CD4-positive, alpha-beta T cell treated with Interleukin-12 subunit alpha and Interleukin-12 subunit beta, for 1 hour (primary cell): ENCODE results near the gene TMEM221.

Source experiments
- DNase-seq: peaks from one replicate; pipeline ENCODE4 v3.0.0-alpha.2; 2020

Gene TMEM221

DNA sequence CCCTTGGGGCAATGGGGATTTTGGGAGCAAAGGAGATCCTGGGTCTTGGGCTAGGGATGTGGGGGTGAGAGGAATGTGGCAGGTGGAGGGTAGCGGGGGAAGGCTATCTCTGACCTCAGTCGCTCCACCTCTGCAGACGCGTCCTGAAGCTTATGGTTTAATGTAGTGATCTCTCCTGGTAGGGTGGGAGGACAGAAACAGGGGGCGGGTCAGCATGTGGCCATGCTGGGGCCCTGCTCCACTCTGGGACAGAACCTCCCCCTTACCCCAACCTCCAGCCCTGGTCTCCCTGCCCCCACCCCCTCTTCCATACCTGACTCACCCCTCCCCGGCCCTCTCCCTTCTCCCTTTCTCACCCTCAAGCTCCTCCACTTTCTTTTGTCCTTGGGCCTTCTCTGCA, 44.5 kb downstream of the TMEM221 start:
- no peak for DNase-seq

DNA sequence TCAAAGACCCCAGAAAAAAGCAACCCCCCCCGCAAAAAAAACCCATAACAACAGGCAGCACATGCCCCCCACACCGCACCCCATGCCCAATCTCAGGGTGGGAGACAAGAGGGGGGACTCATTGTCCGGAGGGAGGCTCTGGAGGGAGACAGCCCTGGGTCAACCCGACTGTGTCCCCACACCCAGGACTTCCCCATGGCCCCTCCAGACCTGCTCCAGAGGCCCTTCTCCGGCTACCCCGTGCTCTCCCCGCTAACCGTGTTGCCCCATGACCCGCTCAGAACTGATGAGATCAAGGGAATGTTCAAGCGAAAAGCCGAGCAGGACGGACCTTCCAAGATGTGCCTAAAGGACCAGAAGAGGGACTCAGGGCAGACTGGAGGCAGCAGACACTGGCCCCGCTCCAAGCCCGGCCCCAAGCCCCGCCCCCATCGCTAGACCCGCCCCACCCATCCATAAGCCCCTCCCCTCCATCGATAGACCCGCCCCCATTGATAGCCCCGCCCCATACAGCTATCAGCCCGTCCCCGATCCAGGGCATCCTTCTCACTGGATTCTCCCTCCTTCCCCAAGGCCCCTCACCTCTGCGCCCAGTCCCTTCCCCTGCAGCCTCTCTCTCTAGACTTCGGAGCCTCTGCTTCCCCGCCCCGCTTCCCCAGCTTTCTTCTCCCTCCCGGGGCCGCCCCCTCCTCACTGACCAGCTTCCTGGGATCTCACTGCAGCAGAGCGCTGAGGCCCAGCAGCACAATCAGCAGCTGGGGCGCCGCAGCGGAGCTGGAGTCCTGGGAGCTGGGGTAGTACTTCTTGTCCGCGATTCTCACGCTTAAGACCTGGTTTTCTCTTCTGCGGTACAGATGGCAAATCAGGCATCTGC, 45.2 kb downstream of the TMEM221 start:
- peak; percentile 44 for DNase-seq

DNA sequence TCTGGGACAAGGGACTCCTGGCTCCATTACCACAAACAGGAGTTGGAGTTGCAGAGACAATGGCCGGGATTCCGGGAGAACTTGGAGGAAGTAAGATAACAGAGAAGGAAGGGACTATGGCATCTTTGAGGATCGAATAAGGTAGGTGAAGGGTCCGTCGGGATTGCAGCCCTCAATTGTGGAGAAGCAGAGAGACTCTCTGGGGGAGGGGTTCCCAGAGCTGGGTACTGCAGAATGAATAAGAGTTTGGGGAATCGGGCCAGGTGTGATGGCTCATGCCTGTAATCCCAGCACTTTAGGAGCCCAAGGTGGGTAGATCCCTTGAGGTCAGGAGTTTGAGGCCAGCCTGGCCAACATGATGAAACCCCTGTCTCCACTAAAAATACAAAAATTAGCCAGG, 46.8 kb downstream of the TMEM221 start:
- DNase-seq: no peak

DNA sequence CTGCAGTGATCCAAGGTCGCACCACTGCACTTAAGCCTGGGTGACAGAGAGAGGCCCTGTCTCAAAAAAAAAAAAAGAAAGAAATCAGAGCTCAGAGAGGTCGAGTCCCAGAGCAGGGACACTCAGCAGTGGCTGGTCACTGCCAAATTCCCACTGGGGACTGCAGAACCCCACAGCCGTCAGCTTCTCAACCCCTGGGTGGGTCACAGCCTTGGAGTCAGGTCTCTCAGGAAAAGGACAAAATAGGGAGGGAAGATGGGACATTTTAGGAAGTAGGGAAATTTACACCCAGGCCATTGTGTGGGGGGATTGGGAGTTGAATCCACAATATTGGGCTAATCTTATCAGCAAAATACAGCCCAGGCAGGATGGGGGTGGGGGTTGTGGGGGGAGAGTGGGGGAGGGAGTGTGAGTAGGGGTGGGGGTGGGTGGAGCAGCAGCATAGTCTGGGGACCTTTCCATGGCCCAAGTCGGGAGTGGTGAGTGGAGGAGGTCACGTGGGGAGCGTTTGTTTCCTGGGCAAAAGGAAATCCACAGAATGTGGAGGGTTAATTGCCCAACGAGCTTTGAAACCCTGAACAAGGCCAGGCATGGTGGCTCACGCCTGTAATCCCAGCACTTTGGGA, 49.5 kb downstream of the TMEM221 start:
- no peak for DNase-seq

DNA sequence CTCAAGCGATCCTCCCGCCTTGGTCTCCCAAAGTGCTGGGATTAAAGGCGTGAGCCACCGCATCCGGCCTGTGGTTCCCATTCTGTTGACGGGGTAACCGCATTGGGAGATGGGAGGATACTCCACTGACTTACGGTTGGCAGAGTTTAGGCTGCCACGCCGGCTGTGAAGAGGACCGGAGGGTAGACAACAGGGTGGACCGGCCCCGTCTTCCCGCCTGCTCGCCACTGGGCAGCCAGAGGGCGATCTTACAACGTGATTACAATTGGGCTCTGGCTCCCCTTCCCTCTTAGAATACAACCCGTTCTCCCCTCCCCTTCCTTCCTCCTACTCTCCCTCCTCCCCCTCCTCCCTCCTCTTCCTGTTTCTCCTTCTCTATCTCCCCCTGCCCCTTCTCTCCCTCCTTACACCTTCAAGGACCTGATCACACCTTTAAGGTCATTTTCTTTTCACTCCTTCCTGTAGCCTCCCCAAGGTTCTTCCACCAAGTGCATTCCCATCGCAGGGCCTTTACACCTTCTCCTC, 53.5 kb downstream of the TMEM221 start:
- DNase-seq: peak; percentile 77

DNA sequence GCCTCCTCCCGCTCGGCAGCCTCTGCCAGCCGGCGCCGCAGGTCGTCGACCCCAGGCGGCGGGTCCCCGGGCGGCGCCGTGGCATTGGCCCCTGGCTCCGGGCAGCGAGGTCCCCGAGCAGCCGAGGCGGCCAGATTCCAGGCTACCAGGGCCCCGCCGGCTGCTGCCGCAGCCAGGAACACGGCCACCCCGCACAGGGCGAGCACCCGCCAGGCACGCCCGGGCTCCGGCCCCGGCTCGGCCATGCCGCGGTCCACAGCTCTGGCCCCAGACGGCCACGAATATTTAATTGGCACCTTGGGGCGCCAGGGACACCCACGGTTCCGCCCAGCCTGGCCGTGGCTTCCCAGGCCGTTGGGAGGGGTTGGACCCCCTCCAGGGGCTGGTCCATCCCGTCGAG, 54.6 kb downstream of the TMEM221 start, which contains the start of gene CCDC194:
Gene CCDC194 (minus strand): TSS at position 283 of the 400 bp plus-strand sequence. CDS start 38 bp downstream, at position 245.
- DNase-seq: no peak

DNA sequence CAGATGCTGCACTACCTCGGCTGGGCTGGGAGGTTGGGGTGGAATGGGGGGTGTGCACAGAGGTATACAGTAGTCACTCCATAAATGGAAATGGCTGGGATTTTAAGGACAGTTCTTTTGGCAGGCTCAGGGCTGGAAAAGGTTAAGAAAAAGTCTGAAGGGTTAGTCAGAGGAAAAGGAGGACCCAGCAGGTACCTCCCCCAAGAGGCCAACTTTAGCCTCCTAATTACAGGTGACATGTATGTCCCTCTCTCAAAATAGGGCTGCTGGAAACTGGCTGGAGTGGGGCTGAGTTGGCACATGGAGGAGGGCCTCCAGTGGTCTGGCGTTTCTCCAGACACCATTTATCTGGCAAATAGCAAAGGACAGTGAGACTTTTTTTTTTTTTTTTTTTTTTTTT, 55.5 kb downstream of the TMEM221 start:
- DNase-seq: no peak

DNA sequence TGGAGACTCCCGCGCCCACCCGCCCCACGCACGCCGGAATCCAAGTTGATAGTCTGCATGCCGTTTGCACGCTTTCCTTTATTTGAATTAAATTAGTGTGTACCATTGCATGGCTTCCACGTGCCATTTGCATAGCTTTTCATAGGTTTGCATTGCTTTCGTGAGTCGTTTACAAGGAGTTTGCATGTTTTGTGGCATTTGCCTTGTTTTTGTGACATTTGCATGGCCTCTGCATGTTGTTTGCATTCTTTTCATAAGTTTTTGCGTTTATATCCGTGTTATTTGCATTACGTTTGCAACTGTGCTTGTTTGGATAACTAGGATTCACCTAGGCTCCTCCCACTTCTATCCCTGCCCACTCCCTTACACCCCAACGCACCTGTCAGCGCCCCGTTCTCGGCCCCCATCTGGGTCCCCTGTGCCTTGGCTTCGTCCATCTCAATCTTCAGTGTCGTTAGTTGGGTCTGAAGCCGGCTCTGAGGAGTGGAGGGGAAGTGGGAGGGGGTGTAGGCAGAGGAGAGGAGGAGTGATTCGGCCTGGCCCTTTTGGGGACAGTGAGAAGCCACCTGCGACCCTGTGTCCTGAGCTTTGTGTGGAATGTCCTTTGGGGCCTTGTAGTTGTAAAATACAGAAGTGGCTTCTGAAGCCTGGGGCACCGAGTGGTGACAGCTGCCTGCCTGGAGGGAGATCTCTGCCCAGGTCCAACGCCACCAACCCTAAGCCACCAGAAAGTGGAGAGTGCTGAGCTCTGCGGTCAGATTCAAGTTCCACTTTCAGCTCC, 56.9 kb downstream of the TMEM221 start:
- no peak for DNase-seq

DNA sequence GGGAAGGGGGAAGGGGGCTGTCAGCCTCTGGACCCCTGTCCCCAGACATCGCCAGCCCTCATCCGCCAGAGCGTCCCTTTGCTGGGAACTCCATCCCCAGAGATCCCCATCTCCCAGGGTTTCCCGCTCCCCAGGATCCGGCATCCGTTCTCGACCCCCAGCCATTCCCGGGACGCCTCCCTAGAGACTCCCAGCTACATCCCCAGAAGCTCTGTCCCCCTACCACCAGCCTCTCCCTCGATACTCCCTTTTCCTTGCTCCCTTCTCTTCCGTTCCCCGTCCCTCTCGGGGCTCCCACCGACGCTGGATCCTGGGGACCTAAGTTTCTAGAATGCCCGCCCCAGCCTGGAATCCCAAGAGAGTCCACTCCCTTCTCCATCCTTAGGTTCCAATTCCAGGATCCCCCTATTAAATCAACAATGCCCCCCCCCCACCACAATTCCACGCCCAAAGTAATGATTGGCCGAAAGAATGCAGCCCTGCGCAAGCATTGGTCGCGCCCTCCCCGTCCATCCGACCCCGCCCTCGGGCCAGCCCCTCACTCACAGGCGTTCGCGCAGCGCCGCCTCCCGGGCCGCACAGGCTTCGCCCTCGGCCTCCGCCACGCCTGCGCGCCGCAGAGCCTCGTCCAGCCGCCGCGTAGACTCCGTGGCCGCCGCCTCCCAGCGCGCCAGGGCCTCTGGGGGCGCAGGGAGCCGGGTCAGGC, 57.6 kb downstream of the TMEM221 start:
- peak; percentile 86 for DNase-seq

DNA sequence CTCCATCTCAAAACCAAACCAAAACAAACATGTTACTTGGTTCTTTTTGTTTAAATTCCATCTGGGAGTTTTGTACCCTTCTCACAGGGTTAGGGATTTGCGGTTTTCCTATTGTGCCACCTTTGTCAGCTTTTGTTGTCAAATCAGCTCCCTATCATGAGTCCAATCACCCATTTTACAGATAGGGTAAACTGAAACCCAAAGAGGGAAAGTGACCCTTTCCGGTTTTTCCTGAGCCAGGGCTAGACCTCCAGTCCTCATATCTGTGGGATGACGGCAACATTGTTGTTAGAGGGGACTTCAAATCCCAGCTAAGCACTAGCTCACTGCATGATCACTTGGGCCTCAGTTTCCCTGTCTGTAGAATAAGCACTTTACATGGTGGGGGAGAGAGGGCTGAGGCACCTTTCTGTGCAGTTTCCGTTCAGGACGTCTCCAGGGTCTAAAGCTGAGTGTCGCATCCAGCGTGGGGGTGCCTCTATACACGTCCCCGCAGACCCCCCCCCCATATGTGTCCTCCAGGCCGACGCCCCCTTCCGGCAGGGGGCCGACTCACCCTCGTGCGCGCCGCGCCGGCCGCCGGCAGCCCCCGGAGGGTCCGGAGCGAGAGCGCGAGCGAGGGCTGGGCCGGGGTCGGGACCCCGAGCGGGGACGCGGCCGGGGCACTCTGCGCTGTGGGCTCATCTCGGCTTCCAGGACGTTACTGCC, 58.4 kb downstream of the TMEM221 start:
- DNase-seq: no peak

DNA sequence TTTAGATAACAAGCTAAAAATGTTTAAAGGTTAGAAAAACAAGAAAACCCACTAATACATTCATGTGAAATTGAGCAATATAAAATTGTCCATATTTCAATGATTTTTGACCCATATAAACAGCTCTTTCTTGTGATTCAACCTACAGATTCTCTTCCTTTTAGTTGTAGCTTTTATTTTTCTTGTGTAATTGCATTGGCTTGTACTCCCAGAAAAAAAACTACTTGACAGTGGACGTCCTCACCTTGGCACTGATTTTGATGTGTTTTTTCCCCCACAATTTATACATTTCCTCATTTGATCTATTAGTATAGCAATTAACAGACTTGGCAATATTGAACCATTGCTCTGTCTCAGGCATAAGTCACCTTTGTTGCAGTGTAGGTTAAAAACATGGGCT, 59.2 kb downstream of the TMEM221 start:
- DNase-seq: no peak

DNA sequence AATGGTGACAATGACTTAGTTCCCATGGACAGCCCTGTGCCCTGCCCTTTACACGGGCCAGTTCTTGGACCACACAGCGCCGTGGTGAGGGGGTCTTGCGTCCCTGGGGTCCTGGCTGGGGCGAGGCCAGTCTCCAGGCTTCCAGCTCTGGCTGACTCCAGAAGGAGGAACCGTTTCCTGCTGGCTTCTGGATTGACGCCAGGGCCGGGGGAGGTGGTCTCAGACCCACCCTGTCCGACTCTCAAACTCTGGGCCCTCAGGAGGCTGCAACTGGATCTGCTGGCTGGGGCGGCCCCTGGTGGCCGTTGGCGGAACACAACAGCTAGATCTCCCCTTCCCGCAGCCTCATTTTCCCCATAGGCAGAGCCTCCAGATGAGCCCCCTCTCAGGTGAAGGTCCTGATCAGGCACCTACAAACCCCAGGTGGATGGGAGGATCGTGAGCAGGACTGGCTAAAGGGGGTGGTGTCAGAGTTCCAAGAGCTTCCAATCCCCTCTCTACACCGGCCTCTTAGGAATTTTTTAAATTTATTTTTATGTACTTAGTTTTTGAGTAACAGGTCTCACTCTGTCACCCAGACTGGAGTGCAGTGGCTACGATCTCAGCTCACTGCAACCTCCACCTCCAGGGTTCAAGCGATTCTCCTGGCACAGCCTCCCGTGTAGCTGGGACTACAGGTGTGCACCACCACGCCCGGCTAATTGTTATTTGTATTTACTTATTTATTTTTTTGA, 62.4 kb downstream of the TMEM221 start:
- DNase-seq: peak; percentile 64
